ENCODE data around the gene ELMO1.

The ELMO1 gene

DNA sequence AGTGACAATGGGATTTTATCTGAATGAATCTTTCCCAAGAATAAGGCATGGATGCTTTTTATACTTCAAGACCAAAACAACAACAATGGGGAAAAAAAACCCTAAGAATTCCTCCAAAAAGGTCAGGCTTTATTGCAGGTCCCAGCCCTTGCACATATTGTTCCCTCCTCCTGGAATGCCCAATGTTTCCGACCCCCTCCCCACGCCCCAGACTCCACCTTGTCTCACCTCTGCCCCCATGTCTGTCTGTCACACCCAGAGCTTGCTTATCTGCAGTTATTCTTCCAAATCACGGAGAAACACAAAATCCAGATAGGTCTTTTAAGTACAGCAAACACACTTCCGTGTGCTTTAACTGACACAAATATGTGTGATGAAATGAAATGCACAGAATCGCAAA lies 43.5 kb downstream of the ELMO1 start:
- FAIRE-seq, result no peak

DNA sequence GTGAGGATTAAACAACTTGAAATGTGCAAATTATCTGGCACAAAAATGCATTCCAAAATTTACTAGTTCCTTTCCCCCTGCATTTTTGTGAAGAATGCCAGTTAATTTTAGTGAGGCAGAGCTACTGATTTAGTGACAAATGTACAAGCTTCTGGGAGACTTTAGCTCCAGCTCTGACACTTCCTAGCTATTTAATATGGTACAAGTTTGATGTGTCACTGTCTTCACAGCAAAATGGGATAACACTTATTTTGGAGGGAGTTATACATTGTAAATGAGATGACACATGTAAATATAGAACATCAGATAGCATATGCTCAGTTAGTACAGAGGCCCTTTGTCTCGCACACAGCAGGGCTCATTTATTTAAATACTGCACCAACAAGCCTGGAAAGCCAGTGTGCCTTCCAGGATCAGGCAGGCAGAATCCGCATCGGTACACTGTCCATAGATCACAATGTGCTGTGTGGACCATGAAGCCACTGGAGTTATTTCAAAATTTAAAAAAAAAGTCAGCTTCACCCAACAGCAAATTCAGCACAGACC lies 48.7 kb downstream of the ELMO1 start:
- no peak for FAIRE-seq

DNA sequence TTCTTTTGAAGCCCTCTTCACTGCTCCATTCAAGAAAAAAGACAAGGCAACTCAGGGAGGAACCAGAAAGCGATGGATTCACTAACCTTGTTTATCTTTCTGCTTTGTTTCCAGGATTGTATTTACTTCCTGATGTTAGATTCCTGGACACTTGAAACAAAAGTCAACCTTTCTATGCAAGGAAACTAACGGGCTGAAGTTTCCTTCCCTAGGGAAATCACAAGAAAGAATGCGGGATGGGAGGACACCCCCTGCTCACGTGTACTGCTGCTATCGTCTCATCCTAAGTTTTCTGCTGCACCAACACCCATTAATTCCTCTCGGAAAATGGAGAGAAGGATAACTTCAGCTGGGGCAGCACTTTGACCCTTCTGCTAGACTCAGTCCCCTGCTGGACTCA lies 50.3 kb downstream of the ELMO1 start:
- FAIRE-seq, result no peak

DNA sequence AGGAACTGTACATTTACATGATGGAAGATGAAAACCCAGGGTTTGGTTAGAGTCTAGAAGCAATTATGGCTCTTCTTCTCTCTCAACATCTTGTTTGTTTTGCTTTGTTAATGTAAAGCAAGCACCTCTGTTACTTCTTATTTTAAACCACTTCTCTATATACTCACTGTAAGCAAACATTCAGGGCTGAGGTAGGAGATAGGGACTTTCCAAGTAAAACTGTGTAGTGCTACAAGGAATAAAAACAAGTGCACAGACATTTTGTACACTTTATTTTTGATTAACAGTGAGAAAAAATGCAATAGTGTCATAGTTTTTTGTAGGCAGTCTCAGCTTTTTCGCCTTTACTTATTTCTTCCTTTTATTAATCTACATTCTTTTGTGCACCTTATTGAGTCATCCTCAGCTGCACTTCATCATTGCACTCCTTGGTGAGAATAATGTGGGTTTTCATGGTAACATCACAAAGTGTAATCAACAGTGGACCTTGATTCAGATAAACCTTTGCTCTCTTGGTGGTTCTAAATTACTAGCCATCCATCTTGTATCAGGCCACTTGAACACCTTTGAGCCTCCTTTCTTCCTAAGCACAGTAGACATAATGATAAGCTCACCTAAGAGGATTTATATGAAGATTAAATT lies 52.9 kb downstream of the ELMO1 start:
- no peak for FAIRE-seq

DNA sequence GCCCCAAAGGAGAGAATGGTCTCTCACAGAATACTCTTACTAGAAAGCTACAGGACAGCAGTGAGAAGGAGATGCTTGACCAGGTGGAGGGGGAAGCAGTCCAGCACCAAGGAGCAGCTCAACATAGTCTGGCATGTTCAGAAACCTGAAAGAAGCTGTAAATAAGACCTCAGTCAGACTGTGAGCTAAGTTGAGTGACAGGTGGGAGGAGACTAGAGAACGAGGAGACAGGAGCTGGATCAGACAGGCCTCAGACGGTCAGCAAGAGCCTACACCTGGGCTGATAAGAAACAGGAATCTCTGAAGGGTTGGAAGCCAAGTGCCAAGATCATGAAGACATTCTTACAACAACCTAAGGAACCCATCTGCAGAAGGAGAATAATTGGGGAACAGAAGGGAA lies 54.5 kb downstream of the ELMO1 start:
- FAIRE-seq, result no peak

DNA sequence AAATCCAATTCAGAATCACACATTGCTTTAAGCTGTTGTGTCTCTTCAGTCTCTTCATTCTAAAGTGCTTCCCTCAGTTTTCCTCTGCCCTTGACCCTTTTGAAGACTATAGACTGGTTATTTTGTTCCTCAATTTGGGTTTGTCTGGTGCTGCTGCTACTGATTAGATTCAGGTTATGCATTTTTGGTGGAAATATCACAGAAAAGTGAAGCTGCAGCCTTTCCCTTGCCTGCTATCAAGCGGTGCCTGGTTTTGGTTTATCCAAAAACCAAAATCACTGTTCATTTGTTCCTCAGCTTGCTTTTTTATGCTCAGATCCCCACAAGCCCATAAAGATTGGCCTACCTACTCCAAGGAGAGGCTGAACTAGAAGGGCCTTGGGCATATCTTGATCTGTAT lies 55.2 kb downstream of the ELMO1 start:
- FAIRE-seq, result no peak

DNA sequence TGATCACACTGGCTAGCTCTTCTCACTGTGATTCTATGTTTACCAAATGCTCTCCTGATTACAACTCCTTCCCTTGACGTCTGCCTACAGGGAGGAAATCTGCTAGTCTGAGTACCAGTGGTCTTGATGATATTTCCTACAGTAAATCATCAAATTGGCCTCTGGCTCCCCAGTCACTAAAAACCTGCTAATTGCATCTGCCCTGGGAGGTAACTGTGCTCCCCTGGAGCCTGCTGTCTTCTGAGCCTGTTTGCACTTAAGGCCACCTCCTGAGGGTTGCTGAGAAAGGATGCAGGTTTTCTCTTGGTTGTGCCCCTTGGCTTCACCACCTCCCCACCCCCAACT lies 56.0 kb downstream of the ELMO1 start:
- FAIRE-seq, result no peak

DNA sequence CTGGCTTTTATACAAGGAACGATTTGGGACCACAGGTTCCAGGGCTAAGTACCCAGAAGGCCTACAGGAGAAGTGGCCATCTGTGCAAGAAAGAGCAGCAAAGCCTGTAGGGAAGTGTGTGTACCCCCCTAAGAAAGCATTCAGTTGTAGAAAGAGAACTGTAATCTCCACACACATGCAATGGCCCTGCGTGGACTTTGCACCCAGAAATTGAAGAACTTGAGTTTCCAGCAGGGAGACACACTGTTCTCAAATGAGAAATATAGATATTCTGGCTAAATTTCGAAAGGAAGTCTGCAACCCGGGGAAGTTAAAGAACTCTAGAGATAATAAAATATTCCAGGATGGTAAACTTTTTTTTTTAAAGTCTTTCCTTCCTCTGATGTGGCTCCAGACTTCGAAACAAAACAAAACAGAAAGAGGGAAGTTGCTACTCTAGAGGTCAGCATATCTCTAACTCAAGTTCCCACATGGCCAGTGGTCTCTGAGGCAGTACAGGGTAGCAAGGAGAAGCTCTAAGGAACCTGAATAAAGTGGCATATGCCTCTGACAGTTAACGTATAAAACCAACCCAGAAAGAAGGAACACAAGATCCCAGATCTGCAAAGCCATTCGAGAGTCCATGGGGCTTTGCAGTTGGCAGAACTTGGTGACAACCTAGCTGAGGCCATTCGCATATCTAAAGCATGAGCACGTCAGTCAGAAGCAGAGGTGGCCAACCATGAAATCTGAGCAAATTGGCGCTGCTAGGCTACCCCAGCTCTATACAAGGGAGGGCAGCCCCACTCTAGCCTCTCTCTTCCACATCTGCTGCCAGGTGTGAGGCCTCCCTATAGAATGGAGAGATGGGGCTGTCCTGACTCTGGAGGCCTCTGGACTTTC lies 56.6 kb downstream of the ELMO1 start:
- FAIRE-seq, result no peak

DNA sequence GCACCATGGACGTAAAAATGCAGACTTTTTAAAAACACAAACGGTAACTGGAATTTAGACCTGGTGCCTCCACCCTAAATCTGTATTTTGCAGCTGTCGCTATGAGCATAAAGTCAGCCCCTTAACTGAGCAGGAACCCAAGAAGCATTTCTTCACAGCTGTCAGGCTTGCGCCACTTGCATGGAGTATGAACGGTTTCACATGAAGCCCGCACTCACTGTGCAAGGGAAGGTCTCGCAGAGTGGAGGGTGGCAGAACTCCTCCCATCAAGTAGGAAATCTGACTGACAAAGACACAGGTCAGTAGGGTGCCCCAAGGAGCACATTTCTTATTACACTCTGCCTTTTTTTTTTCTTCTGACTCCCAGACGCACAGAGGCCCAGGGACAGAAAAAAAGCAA lies 58.5 kb downstream of the ELMO1 start:
- FAIRE-seq, result no peak

DNA sequence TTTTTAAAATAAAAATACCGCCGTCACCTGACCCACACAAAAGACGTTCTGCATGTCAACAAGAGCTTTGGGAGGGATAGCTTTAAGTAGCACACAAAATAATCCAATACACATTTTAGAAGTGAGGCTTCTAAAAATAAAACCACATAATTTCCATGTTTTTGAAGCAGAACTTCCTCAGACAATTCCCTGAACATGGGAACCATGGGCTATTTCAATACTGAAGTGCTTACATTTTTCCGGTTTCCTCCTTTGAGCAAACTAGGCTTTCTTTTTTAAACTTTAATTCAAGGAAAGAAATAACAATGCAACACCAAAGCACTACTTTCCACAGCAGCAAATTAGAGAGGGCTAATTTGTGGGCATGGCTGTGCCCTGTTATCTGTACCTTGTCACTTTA lies 59.9 kb downstream of the ELMO1 start:
- FAIRE-seq, result no peak

DNA sequence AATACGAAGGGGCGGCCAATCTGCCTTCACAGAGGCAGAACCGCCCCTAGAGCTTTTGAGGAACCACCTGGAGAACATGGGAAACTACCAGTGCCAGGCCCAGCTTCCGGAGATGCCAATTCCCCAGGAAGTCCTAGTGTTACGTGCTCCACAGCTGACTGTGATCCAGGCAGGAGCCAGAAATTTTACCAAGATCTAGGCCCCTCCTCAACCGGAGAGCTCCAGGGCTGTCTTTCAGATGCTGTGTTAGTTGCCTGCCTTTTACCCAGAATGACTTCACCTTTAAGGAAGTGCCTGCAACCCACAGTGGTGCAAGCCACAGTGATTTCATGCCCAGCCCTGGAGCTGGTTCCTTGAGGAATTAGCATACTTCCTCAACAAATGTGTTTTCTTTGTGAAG lies 62.9 kb downstream of the ELMO1 start:
- FAIRE-seq, result no peak

DNA sequence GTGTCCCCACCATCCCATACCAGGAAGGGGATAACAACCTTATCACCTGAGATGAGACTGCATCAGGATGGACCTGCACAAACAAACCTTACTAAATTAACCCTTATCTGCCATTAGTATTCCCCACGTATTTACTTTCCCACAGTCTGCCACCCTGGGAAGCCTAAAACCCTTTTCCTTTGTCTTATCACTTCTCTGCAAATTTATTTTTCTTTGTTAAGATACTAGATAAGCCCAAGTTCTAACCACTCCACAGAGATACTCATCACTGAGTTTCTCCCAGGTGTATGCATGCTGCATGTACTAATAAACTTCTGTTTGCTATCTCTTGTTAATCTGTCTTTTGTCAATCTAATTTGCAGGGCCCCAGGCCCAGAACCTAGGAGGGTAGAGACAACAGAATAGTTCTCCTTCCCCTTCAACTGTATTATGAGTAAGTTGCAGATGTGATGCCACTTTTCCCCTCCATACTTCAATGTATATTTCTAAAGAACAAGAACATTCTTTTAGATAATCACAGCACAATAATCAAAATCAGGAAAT lies 66.0 kb downstream of the ELMO1 start:
- FAIRE-seq, result no peak

DNA sequence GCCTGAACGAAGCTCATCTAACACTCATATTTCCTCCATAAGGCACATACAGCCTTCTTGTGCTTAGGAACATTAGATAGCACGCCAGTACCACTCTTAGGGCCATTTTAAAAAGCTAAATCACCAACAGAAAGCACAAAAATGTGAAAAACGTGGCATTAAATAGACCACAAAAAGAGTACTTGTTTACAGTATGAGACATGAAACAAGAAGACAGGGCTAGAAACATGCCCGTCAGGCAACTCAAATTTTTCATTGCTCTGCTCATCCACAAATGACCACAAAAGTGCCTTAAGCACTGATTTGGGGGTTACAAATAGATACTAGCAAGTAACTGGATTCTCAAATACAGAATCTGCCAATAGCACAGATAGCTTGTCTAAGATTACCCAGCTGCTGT lies 67.8 kb downstream of the ELMO1 start:
- no peak for FAIRE-seq

DNA sequence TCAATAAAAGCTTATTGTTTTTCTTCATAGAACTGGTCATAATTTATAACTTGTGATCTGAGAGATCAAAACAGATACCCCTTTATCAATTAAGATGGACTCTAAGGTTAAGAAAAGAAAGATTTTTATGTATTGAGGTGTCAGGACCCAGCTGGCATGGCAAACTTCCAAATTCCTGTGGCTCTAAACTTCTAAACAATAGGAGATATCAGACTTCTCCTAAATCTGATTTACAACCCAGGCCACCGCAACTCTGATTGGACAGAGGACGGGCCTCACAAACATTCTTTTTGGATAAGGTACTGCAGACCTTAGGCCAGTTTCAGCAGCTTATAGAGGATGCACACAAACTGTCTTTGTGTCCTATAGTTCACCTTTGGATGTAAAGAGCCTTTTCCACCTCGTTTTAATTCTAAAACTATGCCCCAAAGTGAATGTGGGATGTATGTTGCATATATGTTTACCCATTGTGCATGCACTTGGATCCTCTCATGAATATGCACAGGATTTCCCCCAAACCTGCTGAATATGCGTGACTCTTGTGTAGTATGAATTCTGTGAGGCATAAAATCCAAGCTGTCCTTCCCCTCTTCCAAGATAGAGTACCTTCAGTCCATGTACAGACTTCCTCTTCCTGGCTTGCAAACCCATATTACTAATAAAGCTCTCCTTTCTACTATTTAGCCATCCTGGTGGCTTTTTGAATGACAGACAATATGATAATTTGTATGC lies 69.0 kb downstream of the ELMO1 start:
- FAIRE-seq, result no peak

DNA sequence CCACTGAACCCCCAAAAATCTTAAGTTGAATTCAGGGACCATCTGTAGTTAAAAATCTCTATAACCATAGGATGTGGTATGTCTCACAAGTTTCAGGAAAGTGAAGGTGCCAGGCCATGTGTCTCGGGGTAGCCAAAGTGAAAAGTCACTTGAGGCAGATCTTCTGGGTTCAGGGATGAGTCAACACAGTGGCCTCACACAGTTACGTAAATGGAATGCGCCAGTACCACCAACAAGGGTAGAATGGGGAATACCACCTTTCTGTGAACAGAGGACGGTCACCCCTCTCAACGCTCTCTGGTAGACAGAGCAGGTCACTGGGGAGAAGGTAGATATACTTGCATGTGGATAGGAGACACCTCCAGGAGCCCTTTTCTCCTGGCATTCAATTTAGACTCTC lies 71.4 kb downstream of the ELMO1 start:
- no peak for FAIRE-seq

DNA sequence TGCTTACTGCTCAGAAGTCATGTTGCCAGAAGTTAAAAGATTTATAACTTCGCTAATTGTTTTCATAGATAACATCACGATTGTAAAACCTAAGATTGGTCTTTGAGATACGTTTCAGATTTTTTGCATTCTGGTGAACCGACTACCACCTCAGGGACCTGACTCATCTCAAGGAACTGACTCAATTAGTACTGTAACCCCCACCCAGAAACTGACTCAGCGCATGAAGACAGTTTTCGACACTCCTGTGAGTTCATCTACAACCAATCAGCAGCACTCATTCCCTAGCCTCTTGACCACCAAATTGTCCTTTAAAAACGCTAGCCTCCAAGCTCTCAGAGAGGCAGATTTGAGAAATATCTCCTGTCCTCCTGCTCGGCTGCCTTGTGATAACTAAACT lies 72.3 kb downstream of the ELMO1 start:
- no peak for FAIRE-seq

DNA sequence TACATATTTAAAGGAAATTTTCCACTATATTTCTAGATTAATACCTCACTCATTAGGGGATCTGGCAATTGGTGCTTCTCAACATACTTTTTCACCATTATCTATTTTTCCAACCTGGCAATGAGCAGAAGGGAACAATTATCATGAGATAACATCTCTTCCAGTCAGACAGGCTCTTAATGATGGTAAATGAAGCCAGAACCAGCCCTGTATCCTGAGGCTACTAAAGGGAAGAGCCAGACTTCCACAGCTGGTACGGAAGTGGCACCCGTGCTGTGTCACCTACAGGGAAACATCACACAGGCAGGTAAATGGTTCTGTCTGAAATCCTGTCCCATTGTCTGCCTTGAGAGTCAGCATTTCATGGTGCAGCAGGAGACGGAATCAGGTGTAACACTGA lies 75.9 kb downstream of the ELMO1 start:
- no peak for FAIRE-seq

DNA sequence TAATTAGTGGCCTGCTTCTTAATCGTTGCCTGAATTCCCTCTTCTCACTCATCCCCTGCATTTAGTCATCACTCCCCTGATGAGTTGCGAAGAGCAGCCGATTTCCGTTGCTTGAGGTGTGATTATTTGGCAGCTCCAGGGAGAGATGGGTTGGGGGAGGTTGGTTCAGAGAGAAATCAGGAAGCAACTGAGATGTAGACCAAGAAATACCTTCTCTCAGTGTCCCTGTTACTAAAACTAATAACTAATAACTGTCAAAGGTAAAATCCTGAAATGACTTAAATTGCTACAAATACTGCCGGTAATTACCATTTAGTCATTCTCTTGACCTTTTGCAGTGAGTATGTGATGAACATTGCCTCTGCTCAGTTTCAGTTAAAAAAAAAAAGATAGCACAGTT lies 76.9 kb downstream of the ELMO1 start:
- no peak for FAIRE-seq

DNA sequence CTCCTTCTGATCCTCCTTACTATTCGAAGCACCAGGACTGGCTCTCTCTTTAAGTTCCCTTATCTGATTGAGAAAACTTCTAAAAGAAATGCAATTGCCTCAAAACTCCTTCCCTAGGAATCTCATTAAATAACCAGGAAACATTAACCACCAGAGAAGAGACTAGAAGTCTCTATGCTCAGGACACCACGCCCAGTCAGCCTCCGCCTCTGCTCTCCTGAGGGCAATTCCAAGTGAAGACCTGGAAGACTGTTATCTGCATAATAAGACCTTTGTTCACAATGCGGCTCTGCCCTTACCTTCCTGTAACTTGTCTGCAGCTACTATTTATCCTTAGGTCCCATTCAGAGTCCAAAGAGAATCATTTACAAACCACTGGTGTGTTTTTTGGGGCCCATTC lies 78.8 kb downstream of the ELMO1 start:
- no peak for FAIRE-seq

DNA sequence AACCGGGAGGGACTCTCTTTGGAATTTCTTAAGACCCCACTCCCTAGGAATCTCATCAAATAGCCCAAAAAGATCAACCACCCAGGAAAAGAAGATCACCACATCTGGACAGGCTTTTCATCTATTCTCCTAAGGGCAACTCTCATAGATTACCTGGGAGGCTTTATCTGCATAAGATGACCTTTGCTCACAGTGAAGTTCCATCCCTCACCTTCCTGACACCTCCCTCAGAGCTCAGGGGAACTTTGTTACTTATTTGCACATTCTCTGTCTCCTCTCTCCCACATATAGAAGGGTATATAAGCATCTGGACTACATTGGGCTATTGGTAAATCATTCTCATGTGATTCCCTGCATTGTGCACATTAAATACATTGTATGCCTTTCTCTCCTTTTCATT lies 80.1 kb downstream of the ELMO1 start:
- no peak for FAIRE-seq

DNA sequence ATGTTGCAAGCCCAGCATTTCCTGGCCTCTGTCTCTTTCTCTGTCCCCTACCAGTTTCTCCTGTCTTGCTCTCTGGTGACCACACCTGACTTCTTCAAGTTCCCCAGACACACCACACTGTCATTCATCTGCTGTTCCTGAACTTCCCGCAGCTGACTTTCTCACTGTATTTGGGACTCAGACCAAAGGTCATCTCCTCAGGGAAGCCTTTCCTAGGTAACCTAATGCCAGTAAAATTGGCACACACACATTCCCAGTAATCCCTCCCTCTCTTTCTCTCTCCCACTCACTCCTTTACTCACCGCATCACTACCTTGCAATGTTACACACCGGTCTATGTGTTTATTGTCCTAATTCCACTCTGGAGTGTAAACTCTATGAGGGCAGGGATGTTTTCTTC lies 81.7 kb downstream of the ELMO1 start:
- FAIRE-seq, result no peak

DNA sequence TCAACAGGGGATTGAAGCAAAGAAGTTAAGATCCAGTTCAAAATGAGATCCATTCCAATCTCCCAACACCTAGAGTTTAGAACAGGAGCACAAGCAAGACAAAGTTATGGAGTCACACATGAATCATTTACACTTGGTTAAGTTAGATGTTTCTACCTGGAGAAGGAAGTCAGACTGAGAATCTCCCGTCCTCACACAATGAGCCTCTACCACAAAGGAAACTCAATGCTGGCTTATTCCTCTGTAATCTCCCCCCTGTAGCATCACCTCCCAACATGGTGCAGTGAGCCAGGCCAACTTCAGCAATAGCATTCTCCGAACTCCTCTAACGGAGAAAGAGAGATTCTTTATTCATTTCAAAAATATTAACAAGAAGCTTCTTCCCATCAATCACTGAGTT lies 82.2 kb downstream of the ELMO1 start:
- FAIRE-seq, result no peak

DNA sequence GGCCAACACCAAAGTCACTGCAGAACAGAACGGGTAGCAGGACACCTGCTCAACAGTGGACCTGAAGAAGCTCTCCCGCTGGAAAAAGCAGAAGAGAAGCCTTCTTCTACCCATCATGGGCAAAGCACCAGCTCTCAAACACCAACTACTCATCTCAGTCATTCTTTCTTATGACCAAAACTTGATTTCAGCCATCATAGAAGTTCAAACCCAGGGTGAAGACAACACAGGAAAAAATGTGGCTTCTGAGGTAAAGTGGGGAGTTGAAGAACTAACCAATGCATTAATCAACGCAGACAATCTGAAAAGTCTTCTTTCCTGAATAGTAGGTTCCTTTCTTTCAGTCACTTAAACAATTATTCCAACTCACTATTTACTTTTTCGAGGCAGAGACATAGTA lies 83.3 kb downstream of the ELMO1 start:
- no peak for FAIRE-seq

DNA sequence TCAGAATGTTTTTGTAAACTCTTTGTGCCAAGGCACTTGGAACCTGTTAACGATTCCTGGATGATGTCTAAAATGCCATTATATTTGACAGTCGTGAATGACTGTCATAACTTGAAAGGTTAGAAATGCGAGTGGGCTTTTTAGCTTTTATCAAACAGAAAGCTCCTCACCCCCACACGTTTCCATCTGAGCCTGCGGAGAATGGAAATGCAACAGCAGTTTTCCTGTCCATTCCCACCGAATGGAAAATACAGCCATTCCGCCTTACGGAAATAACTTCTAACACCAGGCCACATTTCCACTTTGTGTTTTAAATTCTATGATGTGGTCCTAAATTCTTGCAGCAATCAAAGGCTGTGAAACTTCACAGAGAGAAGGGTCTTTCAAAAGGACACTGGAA lies 83.8 kb downstream of the ELMO1 start:
- no peak for FAIRE-seq
